Retinal pigment epithelial cell (primary cell): ENCODE measurements around the gene FZD2.
A peak's percentile ranks its signal among the peaks of the same experiment; 100 is the strongest.
"Not testable (repeated sequence)": the region's sequence is repeated elsewhere in the genome, so short reads cannot be mapped to it uniquely, and the experiment has no call there.

Source experiments
- DNase-seq: peaks from one replicate; pipeline ENCODE4 v3.0.0-alpha.2; 2010; ENCODE audit warnings: low read depth
- H3K4me3 ChIP-seq: 2 replicates; pipeline ENCODE4 v1.5.1; 2011; ENCODE audit warnings: mild to moderate bottlenecking, low read length, control low read depth, moderate library complexity
- TF ChIP-seq, protein P1 (sequence below): conservative IDR thresholded peaks from 2 replicates; pipeline ENCODE4 v1.5.1; 2011; ENCODE audit warnings: low read depth, low read length, control low read depth, inconsistent platforms

Gene FZD2

DNA sequence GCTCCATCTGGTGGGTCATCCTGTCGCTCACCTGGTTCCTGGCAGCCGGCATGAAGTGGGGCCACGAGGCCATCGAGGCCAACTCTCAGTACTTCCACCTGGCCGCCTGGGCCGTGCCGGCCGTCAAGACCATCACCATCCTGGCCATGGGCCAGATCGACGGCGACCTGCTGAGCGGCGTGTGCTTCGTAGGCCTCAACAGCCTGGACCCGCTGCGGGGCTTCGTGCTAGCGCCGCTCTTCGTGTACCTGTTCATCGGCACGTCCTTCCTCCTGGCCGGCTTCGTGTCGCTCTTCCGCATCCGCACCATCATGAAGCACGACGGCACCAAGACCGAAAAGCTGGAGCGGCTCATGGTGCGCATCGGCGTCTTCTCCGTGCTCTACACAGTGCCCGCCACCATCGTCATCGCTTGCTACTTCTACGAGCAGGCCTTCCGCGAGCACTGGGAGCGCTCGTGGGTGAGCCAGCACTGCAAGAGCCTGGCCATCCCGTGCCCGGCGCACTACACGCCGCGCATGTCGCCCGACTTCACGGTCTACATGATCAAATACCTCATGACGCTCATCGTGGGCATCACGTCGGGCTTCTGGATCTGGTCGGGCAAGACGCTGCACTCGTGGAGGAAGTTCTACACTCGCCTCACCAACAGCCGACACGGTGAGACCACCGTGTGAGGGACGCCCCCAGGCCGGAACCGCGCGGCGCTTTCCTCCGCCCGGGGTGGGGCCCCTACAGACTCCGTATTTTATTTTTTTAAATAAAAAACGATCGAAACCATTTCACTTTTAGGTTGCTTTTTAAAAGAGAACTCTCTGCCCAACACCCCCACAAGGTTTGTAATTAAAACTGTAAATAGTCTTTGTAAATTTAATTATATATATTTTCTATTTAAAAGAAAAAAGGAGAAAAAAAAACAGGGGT, 1.7 kb downstream of the FZD2 start:
- peak overlapping the region; percentile 71 for H3K4me3 ChIP-seq
- DNase-seq = no peak
- TF ChIP-seq, protein P1, sequence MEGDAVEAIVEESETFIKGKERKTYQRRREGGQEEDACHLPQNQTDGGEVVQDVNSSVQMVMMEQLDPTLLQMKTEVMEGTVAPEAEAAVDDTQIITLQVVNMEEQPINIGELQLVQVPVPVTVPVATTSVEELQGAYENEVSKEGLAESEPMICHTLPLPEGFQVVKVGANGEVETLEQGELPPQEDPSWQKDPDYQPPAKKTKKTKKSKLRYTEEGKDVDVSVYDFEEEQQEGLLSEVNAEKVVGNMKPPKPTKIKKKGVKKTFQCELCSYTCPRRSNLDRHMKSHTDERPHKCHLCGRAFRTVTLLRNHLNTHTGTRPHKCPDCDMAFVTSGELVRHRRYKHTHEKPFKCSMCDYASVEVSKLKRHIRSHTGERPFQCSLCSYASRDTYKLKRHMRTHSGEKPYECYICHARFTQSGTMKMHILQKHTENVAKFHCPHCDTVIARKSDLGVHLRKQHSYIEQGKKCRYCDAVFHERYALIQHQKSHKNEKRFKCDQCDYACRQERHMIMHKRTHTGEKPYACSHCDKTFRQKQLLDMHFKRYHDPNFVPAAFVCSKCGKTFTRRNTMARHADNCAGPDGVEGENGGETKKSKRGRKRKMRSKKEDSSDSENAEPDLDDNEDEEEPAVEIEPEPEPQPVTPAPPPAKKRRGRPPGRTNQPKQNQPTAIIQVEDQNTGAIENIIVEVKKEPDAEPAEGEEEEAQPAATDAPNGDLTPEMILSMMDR = no peak

GRCh38 chr17:44559634-44560554, 2.6 kb downstream of the FZD2 start:
- TF ChIP-seq, protein P1 = no peak
- H3K4me3 ChIP-seq = peak overlapping the region; percentile 71

DNA sequence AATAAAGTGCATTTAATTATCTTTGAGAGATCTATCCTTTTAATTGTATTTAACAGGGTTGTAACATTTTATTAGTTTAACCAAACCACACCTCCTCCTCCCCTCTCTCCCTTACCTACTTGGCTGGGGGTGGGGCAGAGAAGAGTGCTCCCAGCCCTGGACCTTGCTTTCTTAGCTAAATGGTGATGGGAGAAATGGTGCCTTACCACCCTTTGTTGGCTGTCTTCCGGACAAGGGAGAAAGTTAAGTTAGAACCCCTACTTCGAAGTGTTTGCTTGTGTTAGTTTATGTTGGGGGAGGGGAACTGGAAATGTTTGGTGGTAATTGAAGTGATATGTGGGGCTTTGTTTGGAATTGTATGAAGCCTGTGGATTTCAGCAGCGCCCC, 3.9 kb downstream of the FZD2 start:
- TF ChIP-seq, protein P1 = no peak
- DNase-seq = no peak
- peak overlapping the region; percentile 71 for H3K4me3 ChIP-seq

More at GRCh38 chr17:44559634-44560554, 2.6 kb downstream of the FZD2 start:
- no peak for DNase-seq

DNA sequence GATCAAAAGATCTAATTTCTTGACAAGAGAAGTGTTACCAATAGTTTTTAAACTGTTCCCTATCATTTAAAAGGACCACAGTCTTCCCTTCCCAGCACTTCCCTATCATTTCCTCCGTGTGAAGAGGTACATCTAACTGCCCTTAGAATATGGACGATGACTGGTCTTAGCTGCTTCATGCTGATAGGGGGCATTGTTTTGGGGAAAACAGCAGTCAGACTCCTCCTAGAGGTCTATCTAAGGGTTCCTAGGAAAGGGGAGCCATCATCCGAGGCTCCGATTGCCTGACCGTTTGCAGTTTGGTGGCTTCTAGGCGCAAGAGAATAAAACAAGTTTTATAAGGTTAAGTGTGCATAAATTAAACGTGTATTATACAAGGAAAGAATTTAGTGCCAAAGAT, 7.1 kb downstream of the FZD2 start:
- TF ChIP-seq, protein P1 = peak; percentile 7
- H3K4me3 ChIP-seq = no peak overlapping the region
- DNase-seq = no peak

DNA sequence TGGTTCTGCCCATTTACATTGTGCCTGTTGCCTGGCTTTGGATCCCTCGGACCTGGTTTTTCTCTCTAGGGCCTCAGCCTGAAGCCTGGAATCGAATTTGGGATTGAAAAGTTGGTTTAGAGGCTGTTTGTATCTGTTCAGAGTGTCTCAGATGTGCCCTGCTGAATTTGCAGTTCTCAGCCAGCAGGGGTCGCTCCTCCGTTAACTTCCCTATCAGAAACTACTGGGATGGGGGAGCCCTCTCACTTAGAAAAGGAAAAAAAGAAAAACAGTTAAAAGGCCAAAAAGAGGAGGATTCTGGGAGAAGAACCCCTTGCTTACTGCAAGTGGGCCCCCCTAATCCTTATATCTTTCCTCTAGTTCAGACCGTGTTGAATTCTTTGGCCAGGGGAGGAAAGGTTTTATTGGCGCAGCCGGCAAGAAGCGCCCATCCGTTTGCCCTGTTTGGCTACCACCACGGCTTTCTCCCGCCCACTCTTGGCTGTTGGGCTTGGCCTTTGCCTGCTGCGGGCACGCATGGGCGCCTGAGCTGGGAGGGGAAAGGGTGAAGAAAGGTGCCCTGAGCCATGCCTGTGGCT, 8.7 kb downstream of the FZD2 start:
- no peak overlapping the region for H3K4me3 ChIP-seq
- no peak for DNase-seq
- TF ChIP-seq, protein P1 = peak; percentile 58

DNA sequence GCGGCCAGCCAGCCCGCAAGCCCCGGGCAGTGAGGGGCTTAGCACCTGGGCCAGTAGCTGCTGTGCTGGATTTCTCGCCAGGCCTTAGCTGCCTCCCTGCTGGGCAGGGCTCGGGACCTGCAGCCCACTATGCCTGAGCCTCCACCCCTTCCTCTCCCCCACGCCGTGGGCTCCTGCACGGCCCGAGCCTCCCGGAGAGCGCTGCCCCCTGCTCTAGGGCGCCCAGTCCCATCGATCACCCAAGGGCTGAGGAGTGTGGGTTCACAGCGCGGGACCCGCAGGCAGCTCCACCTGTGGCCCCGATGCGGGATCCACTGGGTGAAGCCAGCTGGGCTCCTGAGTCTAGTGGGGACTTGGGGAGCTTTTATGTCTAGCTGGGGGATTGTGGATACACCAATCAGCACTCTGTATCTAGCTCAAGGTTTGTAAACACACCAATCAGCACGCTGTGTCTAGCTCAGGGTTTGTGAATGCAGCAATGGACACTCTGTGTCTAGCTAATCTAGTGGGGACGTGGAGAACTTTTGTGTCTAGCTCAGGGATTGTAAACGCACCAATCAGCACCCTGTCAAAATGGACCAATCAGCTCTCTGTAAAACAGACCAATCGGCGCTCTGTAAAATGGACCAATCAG, 11.1 kb downstream of the FZD2 start:
- not testable (repeated sequence) for H3K4me3 ChIP-seq, DNase-seq
